Heart left ventricle (tissue), 16 donors: ENCODE results near the gene KCNJ4. TPM values are rescaled to one million over a fixed set of nuclear protein-coding genes. Genes with fewer than 3 reads are reported as not detected.
A peak's percentile ranks its signal among the peaks of the same experiment; 100 is the strongest.
"Not testable (repeated sequence)": the region's sequence is repeated elsewhere in the genome, so short reads cannot be mapped to it uniquely, and the experiment has no call there.

Source experiments
- ATAC-seq, 4 donors: fragments of 200-7000 bp; cut with Tn5 transposase; one replicate each; pipeline ENCODE4 v1.9.1; 2020 to 2022; ENCODE audit warnings: moderate library complexity in 4 of 4, mild to moderate bottlenecking in 3 of 4, moderate number of reproducible peaks in 1 of 4
- DNase-seq, 5 donors: peaks; one replicate each; pipeline ENCODE4 v3.0.0-alpha.2; 2020
- H3K27ac ChIP-seq, 12 donors: fragments of 200-600 bp; sonication (generic) in 4 of 12; one replicate each; pipeline versions ENCODE4 v1.5.0 to v1.8.0; 2016 to 2022; ENCODE audit warnings: mild to moderate bottlenecking in 2 of 12
- H3K27me3 ChIP-seq, 9 donors: fragments of 200-600 bp; sonication (generic) in 2 of 9; one replicate each; pipeline versions ENCODE4 v1.5.1 to v1.8.0; 2016 to 2022; ENCODE audit warnings: mild to moderate bottlenecking in 3 of 9
- H3K36me3 ChIP-seq, 9 donors: fragments of 200-600 bp; sonication (generic) in 2 of 9; one replicate each; pipeline versions ENCODE4 v1.5.0 to v1.8.0; 2018 to 2022; ENCODE audit warnings: mild to moderate bottlenecking in 2 of 9
- H3K4me1 ChIP-seq, 12 donors: fragments of 200-600 bp; sonication (generic) in 4 of 12; one replicate each; pipeline versions ENCODE4 v1.5.0 to v1.8.0; 2016 to 2022; ENCODE audit warnings: mild to moderate bottlenecking in 3 of 12
- H3K4me3 ChIP-seq, 12 donors: fragments of 200-600 bp; sonication (generic) in 4 of 12; one replicate each; pipeline versions ENCODE4 v1.5.0 to v1.8.0; 2017 to 2022; ENCODE audit warnings: mild to moderate bottlenecking in 9 of 12, moderate library complexity in 4 of 12
- H3K9me3 ChIP-seq, 12 donors: fragments of 200-600 bp; sonication (generic) in 4 of 12; one replicate each; pipeline versions ENCODE4 v1.5.0 to v1.8.0; 2016 to 2022; ENCODE audit warnings: mild to moderate bottlenecking in 1 of 12
- CTCF ChIP-seq, 12 donors: fragments of 200-600 bp; sonication (generic) in 4 of 12; IDR thresholded peaks; one replicate each; pipeline versions ENCODE4 v1.5.0 to v1.8.0; 2018 to 2022; ENCODE audit warnings: antibody characterized with exemption in 12 of 12, mild to moderate bottlenecking in 5 of 12
- POLR2A ChIP-seq, 2 donors: fragments of 450-650 bp; IDR thresholded peaks; one replicate each; pipeline ENCODE4 v1.6.1; 2017; ENCODE audit warnings: antibody characterized with exemption in 2 of 2, mild to moderate bottlenecking in 2 of 2, moderate library complexity in 2 of 2
- WGBS, 4 donors: extraction: QIAGEN DNeasy Blood & Tissue Kit in 2 of 4; methylation state at CpG; one replicate each; pipeline versions ENCODE4 v1.1.5 to v1.1.7; 2013 to 2018; 5-methylcytosine and 5-hydroxymethylcytosine counted together
- intact Hi-C, 10 donors: fragments of 100-400 bp; cut with DNase I; formaldehyde crosslinking; loops; one replicate each; pipeline versions ENCODE4 v1.11.1 to v1.14.2; 2022
- polyA plus RNA-seq, 2 donors: library from polyadenylated mRNA; stranded (reverse); fragments of 200-250 nt; gene quantifications; one replicate each; pipeline ENCODE4 v1.2.3, GENCODE V29; 2013
- total RNA-seq, 9 donors: library from RNA; depleted of rRNA in 2 of 9; stranded (reverse); fragments of >200 nt in 2 of 9; fragmentation: NEBNext Ultra II Directional in 3 of 9; extraction: Animal tissue kit (Norgen Biotek cat#: 25700) in 3 of 9; gene quantifications; one replicate each; pipeline versions ENCODE4 v1.1.0 to v1.2.4, GENCODE V29; 2016 to 2023
- donor health status: ischemic (EF 13 %, LVEDD 7.1; RV severe dilation, severe dysfunction).
- donor health status: healthy with polysubstance abuse.
- donor health status: DM: no; HTN: yes; CAD: no.
- donor health status: DM: no; HTN: no; CAD: no.
- donor health status: ischemic (EF 25% LVEDD 6.9; RV normal size, moderate dysfunction).
- donor health status: ischemic (EF 25% LVEDD 5.7; RV mildly dilated, moderate dysfunction).
- donor health status: healthy.
- donor health status: DM: yes; HTN: yes; CAD: no.
- donor health status: ischemic (EF 35%, LVEDD 5.7; RV mildly dilated, moderate dysfunction).
- donor health status: nonischemic (EF 11% LVEDD 7.7; RV severe dilation, severe dysfunction).
- donor health status: DM: yes; HTN: yes; CAD: no.
- donor health status: PGD.
- donor health status: ischemic (EF 29% LVEDD 5.4; RV normal size, mild dysfunction).
- donor health status: nonischemic (EF 23%, LVEDD 6.1; RV moderate dilation, normal function).

Gene KCNJ4
- total and polyA plus RNA-seq, 11 donors = 14.5 to 85.5 (median 39.7) TPM

GRCh38 chr22:38398609-38399461 lies 56.2 kb downstream of the KCNJ4 start:
- TF ChIP-seq CTCF (IDR thresholded peaks at IDR 0.05) (peak in 2 of 12 donors; percentile 15 to 28), POLR2A (IDR thresholded peaks at IDR 0.05) (peak; percentile 85 to 90)
- 0 to 1% (median 0%) methylated on average over 12 to 101 of the region's 102 CpGs for whole genome bisulfite sequencing, 4 donors

GRCh38 chr22:38398181-38398608 lies 56.8 kb downstream of the KCNJ4 start:
- ATAC-seq (peak; percentile 41 to 81 (median 74)), DNase-seq (peak; percentile 76 to 86 (median 81))
- not testable (repeated sequence) for H3K27me3 ChIP-seq, H3K36me3 ChIP-seq, H3K9me3 ChIP-seq
- H3K4me3 ChIP-seq = peak overlapping the region; percentile 67 to 100 (median 92)
- intact Hi-C loops = loop anchor here in 4 of 10 donors (2.0 to 5.0 kb wide), 4 partner anchors 81 to 109 kb away; partner anchors contain the start of genes CSNK1E (in 2 of the 4) and DDX17 (in 2 of the 4)
- 0 to 1% (median 1%) methylated on average over 16 to 48 of the region's 48 CpGs; no CpG with 5 or more reads in 1 of the 4 donors for WGBS, 4 donors
- H3K27ac ChIP-seq = peak overlapping the region; percentile 92 to 100 (median 98)
- peaks cover 0 to 43% (median 16%) of the 10 kb centered on the region in 12 donors for H3K4me1 ChIP-seq

More at GRCh38 chr22:38398609-38399461, 56.2 kb downstream of the KCNJ4 start:
- Histone ChIP-seq H3K4me3 (peak overlapping the region; percentile 67 to 100 (median 92)), H3K27ac (peak overlapping the region; percentile 92 to 100 (median 98)), H3K36me3 (no peaks in the 10 kb centered on the region), H3K4me1 (peaks cover 0 to 38% (median 15%) of the 10 kb centered on the region in 12 donors), H3K9me3 (no peaks in the 10 kb centered on the region), H3K27me3 (no peaks in the 10 kb centered on the region)
- peak; percentile 76 to 92 (median 90) for ATAC-seq
- peak; percentile 87 to 95 (median 89) for DNase-seq
- intact Hi-C loops = loop anchor here in 4 of 10 donors (2.0 to 5.0 kb wide), 4 partner anchors 82 to 108 kb away; partner anchors contain the start of genes CSNK1E (in 2 of the 4) and DDX17 (in 2 of the 4)

GRCh38 chr22:38397189-38398085 lies 57.6 kb downstream of the KCNJ4 start:
- peaks cover 0 to 50% (median 20%) of the 10 kb centered on the region in 12 donors for H3K4me1 ChIP-seq
- peak overlapping the region; percentile 67 to 100 (median 92) for H3K4me3 ChIP-seq
- DNase-seq = peak; percentile 63 to 83 (median 73)
- H3K36me3 ChIP-seq = no peaks in the 10 kb centered on the region
- no peak for TF ChIP-seq CTCF (IDR thresholded peaks at IDR 0.05)
- no peak for TF ChIP-seq POLR2A (IDR thresholded peaks at IDR 0.05)
- no peaks in the 10 kb centered on the region for H3K9me3 ChIP-seq
- intact Hi-C loops = loop anchor here in 4 of 10 donors (2.0 to 5.0 kb wide), 4 partner anchors 80 to 110 kb away; partner anchors contain the start of genes CSNK1E (in 2 of the 4) and DDX17 (in 2 of the 4)
- no peaks in the 10 kb centered on the region for H3K27me3 ChIP-seq
- ATAC-seq = peak; percentile 48 to 63 (median 52)
- 2 to 4% (median 3%) methylated on average over 32 to 60 of the region's 60 CpGs for WGBS, 4 donors
- peak overlapping the region; percentile 92 to 100 (median 98) for H3K27ac ChIP-seq

- intact Hi-C loops = loop anchor here in 4 of 10 donors (5.0 kb wide), 3 partner anchors 79 to 111 kb away; partner anchors contain the start of genes CSNK1E (in 2 of the 4) and DDX17 (in 2 of the 4)
- not testable (repeated sequence) for DNase-seq, H3K9me3 ChIP-seq, H3K27me3 ChIP-seq, H3K36me3 ChIP-seq, ATAC-seq
- 68 to 72% (median 69%) methylated on average over 12 of the region's 12 CpGs for WGBS, 4 donors
- peak overlapping the region; percentile 92 to 100 (median 98) for H3K27ac ChIP-seq
- H3K4me1 ChIP-seq = peaks cover 0 to 59% (median 23%) of the 10 kb centered on the region in 12 donors
- H3K4me3 ChIP-seq = peak overlapping the region in 11 of 12 donors; percentile 67 to 100 (median 93)
Measured at GRCh38 chr22:38396440-38397069, 58.4 kb downstream of the KCNJ4 start.

- intact Hi-C loops = loop anchor here in 4 of 10 donors (5.0 kb wide), 3 partner anchors 79 to 111 kb away; partner anchors contain the start of genes CSNK1E (in 2 of the 4) and DDX17 (in 2 of the 4)
Measured at GRCh38 chr22:38395944-38396343, 59.1 kb downstream of the KCNJ4 start.

GRCh38 chr22:38394929-38395624 lies 59.9 kb downstream of the KCNJ4 start:
- intact Hi-C loops = loop anchor here in 4 of 10 donors (5.0 kb wide), 3 partner anchors 78 to 112 kb away; partner anchors contain the start of genes CSNK1E (in 2 of the 4) and DDX17 (in 2 of the 4)
- Histone ChIP-seq H3K4me3 (peak overlapping the region in 7 of 12 donors; percentile 10 to 100 (median 74)), H3K27ac (peak overlapping the region in 11 of 12 donors; percentile 46 to 100 (median 98)), H3K4me1 (peaks cover 0 to 68% (median 36%) of the 10 kb centered on the region in 12 donors)
- H3K36me3 ChIP-seq, H3K9me3 ChIP-seq, DNase-seq, H3K27me3 ChIP-seq, ATAC-seq: not testable (repeated sequence)
- WGBS, 4 donors = 31 to 33% (median 32%) methylated on average over 6 of the region's 6 CpGs

More at GRCh38 chr22:38395944-38396343, 59.1 kb downstream of the KCNJ4 start:
- not testable (repeated sequence) for ATAC-seq, H3K27me3 ChIP-seq, DNase-seq, H3K36me3 ChIP-seq, H3K9me3 ChIP-seq
- Histone ChIP-seq H3K4me1 (peaks cover 0 to 61% (median 29%) of the 10 kb centered on the region in 12 donors), H3K27ac (peak overlapping the region in 11 of 12 donors; percentile 46 to 100 (median 98)), H3K4me3 (peak overlapping the region in 9 of 12 donors; percentile 0 to 100 (median 76))
